ENCODE data around the gene ZFAND2B.

DNA sequence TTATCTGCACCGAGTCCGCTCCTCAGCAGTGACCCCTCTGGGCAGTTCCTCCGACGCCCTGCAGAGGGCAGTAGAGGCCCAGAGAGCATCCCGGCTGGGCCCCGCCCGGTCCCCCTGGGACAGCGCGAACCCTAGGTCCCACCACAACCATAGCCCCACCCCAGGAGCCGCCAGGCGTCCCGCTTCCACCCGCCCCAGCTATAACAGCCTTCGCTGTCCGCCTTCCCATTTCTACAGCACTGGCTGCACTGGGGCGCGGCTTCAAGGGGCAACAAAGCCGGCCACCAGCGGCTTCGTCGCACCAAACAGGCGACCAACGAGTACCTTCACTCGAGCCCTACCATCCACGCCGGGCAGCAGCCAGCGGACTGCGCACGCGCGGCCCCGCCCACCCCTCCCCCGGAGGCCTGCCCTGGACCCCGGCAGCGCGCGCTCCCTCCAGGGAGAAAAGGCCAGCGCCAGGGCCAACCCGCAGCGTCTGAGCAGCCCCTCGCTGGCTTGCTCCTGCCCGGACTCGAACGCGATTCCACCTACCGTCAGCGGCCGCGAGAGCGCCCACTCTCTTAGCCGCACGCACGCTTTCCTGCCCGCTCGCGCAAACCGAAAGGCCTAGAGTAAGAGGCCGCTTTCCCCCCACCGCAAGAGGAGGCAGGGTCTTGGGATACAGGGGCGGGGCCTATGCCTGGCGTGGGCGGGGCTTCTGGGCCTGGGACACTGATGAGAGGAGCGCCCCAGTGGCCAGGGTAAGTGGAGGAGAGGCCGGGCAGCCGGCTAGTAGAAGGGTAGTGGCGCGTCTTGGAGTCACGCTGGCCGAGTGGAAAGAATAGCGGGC is 46.2 kb upstream of the ZFAND2B start, which contains the start of gene NHEJ1:
- TF ChIP-seq, protein P1, sequence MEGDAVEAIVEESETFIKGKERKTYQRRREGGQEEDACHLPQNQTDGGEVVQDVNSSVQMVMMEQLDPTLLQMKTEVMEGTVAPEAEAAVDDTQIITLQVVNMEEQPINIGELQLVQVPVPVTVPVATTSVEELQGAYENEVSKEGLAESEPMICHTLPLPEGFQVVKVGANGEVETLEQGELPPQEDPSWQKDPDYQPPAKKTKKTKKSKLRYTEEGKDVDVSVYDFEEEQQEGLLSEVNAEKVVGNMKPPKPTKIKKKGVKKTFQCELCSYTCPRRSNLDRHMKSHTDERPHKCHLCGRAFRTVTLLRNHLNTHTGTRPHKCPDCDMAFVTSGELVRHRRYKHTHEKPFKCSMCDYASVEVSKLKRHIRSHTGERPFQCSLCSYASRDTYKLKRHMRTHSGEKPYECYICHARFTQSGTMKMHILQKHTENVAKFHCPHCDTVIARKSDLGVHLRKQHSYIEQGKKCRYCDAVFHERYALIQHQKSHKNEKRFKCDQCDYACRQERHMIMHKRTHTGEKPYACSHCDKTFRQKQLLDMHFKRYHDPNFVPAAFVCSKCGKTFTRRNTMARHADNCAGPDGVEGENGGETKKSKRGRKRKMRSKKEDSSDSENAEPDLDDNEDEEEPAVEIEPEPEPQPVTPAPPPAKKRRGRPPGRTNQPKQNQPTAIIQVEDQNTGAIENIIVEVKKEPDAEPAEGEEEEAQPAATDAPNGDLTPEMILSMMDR (IDR thresholded peaks at IDR 0.05), result peak; percentile 93 to 99 (median 97)
- TF ChIP-seq POLR2A (IDR thresholded peaks at IDR 0.05), result peak; percentile 36 to 71 (median 58)
